ENCODE measurements around the gene POLR2I. TPM values are rescaled to one million over a fixed set of nuclear protein-coding genes. Genes with fewer than 3 reads are reported as not detected.

Gene POLR2I
- total RNA-seq, 1 donor from 2014 or later: 85.8 TPM

GRCh38 chr19:36115453-36116343, 1.0 kb upstream of the POLR2I start, which contains the start of gene TBCB:
Gene TBCB, plus strand, starts transcription at chr19:36115468. Its CDS starts 93 bp downstream, at chr19:36115561.
- Mint-ChIP-seq H3K36me3 (ENCODE audit: insufficient read depth) (peaks cover 15% of the 10 kb centered on the region), H3K9me3 (ENCODE audit: low read depth) (no peaks in the 10 kb centered on the region), H3K4me1 (ENCODE audit: low read depth) (peaks cover 20% of the 10 kb centered on the region), H3K4me3 (ENCODE audit: low read depth) (peak within 1 kb of the TSS; percentile 95), H3K27ac (peak within 1 kb of the TSS; percentile 98), H3K27me3 (no peaks in the 10 kb centered on the region)
- peak; percentile 22 for DNase-seq (ENCODE audit: low spot score, unreplicated experiment)
- no peak for TF ChIP-seq CTCF (IDR thresholded peaks at IDR 0.05; ENCODE audit: unreplicated experiment)

DNA sequence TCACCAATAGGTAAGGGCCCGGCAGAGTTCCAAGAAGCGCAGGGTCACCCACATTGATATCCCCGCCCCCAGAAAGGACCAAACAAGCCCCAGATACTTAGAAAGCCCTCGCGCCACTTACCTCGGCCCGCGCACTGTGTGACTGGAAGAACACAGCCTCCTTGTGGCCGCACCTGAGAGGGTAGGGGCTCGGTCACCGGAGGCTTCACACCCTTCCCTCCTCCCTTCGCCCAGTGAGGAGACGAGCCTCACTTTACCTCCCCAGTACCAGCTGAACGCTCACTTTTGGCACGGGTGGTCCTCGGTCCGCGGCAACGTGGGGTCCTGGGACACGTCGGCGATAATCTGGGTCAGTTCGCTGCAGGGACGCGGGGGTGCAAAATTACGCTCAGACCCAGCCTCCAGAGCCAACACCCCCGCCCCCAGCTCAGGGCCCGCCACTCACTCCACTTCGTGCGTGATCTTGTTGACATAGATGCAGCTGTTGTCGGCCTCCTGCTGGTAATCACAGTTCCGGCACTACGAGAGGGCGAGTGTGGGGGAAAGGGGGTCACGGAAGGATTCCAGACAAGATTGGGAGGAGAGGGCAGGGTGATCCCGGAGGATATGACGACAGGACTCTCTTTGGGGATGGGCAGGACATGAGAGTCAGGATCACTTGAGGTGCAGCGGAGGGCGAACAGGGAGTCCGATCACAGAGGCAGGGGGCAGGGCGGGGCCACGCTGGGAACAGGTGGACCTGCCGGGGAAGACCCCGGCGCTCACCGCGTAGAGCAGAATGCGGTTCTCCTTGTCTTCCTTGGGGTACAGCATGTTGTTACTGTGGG, 568 bp downstream of the POLR2I start:
- H3K27ac Mint-ChIP-seq: peak overlapping the region; percentile 98
- DNase-seq (ENCODE audit: low spot score, unreplicated experiment): peak; percentile 44

DNA sequence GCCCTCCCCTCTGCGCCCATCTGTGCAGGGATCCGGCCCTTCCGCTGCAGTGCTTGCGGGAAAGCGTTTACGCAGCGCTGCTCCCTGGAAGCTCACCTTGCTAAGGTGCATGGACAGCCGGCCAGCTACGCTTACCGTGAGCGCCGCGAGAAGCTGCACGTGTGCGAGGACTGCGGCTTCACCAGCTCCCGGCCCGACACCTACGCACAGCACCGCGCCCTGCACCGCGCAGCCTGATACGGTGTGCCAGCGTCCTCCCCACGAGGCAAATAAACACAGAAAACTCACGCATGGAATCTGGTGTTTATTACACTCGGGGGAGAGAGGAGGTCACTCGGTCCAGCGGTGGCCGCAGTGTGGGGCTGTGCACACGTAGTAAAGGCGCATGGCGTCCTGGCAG, 1.2 kb downstream of the POLR2I start:
- DNase-seq (ENCODE audit: low spot score, unreplicated experiment): no peak
- Mint-ChIP-seq H3K27me3 (no peaks in the 10 kb centered on the region), H3K36me3 (ENCODE audit: insufficient read depth) (peaks cover 13% of the 10 kb centered on the region), H3K4me3 (ENCODE audit: low read depth) (peak overlapping the region; percentile 95), H3K4me1 (ENCODE audit: low read depth) (peaks cover 18% of the 10 kb centered on the region), H3K9me3 (ENCODE audit: low read depth) (no peaks in the 10 kb centered on the region), H3K27ac (peak overlapping the region; percentile 77)
- TF ChIP-seq CTCF (IDR thresholded peaks at IDR 0.05; ENCODE audit: unreplicated experiment): no peak

More for the DNA sequence above, 568 bp downstream of the POLR2I start:
- peaks cover 13% of the 10 kb centered on the region for H3K36me3 Mint-ChIP-seq (ENCODE audit: insufficient read depth)
- H3K27me3 Mint-ChIP-seq: no peaks in the 10 kb centered on the region
- H3K4me1 Mint-ChIP-seq (ENCODE audit: low read depth): peaks cover 18% of the 10 kb centered on the region
- H3K9me3 Mint-ChIP-seq (ENCODE audit: low read depth): no peaks in the 10 kb centered on the region
- peak; percentile 27 for TF ChIP-seq CTCF (IDR thresholded peaks at IDR 0.05; ENCODE audit: unreplicated experiment)
- H3K4me3 Mint-ChIP-seq (ENCODE audit: low read depth): peak overlapping the region; percentile 95

- DNase-seq (ENCODE audit: low spot score, unreplicated experiment): no peak
- Mint-ChIP-seq H3K9me3 (ENCODE audit: low read depth) (no peaks in the 10 kb centered on the region), H3K27ac (no peak overlapping the region), H3K4me1 (ENCODE audit: low read depth) (peaks cover 18% of the 10 kb centered on the region), H3K4me3 (ENCODE audit: low read depth) (peak overlapping the region; percentile 59), H3K27me3 (no peaks in the 10 kb centered on the region), H3K36me3 (ENCODE audit: insufficient read depth) (peaks cover 9% of the 10 kb centered on the region)
- TF ChIP-seq CTCF (IDR thresholded peaks at IDR 0.05; ENCODE audit: unreplicated experiment): no peak
These were observed 2.0 kb downstream of the POLR2I start for GRCh38 chr19:36112678-36113077.

DNA sequence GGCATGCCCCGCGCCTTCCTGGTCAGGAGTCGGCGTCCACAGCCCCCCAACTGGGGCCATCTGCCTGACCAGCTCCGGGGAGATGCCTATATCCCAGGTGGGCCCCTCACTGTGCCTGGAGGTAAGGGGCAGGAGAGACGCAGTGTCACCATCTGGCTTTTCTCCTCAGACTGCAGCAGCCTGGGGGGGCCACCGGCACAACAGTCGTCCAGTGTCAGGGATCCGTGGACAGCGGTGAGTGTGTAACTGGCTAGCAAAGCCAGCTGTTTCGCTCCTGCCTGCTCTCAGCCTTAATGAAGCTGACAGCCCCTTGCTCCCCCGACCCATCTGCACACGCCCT, 3.5 kb downstream of the POLR2I start:
- no peak overlapping the region for H3K27ac Mint-ChIP-seq
- peaks cover 6% of the 10 kb centered on the region for H3K36me3 Mint-ChIP-seq (ENCODE audit: insufficient read depth)
- no peak for DNase-seq (ENCODE audit: low spot score, unreplicated experiment)
- no peaks in the 10 kb centered on the region for H3K27me3 Mint-ChIP-seq
- peaks cover 15% of the 10 kb centered on the region for H3K4me1 Mint-ChIP-seq (ENCODE audit: low read depth)
- TF ChIP-seq CTCF (IDR thresholded peaks at IDR 0.05; ENCODE audit: unreplicated experiment): no peak
- H3K4me3 Mint-ChIP-seq (ENCODE audit: low read depth): no peak overlapping the region
- no peaks in the 10 kb centered on the region for H3K9me3 Mint-ChIP-seq (ENCODE audit: low read depth)
